NCI-H774 (cell line): ENCODE results near the gene USP15.

ENCODE experiments used
- DNase-seq: peaks from one replicate; lab custom pipeline; 2025; lab: John Stamatoyannopoulos, UW

USP15 gene

DNA sequence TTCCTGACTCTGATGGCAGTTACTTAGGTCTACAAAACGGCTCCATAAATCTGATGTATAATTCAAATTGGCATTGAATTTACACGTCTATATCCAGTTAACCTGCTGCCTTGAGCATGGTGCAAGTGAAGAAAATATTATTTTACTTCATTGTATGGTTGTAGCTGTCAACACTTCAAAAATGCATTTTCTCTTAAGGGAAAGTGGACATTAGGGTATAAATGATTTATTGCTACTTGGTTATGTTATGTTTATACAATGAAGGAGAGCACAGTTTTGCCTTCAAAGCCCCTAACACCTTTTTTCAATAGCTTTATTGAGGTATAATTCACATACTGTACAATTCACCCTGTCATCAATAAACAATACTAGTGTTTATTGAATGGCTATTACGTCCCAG is 2.0 kb upstream of the USP15 start:
- DNase-seq: no peak

DNA sequence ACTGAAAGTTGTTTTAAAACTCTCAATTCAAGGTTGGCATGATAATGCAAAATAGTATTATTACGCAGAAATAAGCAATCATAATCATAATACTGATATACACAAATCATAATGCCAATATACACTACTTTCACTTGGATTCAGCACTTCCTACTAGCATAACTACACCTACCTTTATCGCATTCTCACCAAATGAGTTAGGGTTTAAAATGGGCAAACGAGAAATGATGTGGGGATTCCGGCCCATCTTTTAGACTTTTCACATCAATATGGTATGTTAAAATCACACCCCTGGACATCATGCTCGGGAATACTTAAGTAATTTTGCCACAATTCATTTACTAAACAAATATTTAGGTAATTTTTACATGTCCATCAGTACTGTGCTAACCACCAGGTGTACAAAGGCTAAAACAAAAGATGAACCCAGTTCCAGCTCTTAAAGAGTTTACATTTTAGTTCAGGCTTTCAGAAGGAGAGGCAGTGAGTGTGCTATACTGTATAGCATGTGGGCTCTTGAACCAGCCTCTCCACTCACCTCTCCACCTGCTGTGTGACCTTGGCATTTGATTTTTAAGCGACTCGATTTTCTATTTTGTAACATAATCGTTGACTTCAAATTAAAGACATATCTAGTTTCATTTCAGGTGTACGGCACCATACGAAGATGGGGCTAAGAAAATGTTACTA is 1.1 kb upstream of the USP15 start:
- peak; percentile 85 for DNase-seq

DNA sequence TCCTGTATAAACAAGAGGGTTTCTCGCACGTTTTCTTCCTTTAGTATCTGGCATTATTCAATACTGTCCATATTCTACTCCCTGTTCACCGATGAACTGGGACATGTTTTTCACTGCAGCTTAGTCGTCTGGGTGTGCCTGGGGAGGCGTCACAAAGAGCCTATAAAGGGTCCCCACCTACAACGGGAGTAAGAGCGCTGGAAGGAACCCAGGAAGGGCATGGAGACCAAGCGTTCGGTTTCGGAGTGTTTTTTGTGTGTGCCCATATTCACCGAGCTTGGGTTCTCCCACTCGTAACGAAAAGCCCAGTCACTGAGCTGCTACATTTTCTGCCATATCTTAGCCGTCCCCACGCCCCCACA is 592 bp upstream of the USP15 start:
- DNase-seq: peak; percentile 87

DNA sequence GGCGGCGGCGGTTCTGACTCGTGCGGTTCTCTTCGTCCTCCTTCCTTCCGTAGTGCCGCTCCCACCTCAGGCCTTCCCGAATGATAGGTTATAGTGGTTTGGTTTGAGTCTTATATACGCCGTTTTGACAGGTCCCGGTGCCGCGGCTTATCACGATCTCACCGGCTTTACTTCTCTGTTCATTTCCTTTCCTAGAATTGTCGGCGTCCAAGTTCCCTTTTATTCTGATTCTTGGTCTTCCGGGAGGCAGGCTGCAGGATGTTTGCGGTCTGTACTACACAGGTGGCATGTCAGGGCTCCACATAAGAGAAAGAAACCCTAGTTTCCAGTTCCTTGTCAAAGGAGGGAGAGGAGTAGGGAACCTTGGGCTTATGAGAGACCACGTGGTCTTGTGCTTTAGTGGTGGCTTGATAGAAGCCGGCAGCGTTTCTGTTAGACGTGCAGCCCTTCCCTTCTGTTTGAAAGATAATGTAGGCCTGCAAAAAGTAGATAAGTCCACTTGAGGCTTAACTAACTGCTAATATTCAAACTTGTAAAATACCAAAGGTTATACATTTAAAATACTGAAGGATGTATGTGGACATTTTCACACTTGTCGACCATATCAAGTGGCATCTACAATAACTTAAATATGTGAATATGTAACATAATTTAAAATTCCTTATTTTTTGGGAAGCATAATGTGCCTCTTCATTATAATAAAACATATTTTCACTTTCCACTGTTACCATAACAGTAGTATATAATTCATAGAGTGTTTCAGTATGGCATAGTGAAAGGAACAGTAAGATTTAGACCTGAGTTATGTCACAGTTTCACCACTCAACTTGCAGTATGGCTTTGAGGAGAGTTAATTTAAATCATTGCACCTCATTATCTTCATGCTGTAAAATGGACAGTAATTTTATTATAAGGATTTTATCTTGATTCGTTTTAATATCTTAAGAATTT is 804 bp downstream of the USP15 start:
- no peak for DNase-seq

DNA sequence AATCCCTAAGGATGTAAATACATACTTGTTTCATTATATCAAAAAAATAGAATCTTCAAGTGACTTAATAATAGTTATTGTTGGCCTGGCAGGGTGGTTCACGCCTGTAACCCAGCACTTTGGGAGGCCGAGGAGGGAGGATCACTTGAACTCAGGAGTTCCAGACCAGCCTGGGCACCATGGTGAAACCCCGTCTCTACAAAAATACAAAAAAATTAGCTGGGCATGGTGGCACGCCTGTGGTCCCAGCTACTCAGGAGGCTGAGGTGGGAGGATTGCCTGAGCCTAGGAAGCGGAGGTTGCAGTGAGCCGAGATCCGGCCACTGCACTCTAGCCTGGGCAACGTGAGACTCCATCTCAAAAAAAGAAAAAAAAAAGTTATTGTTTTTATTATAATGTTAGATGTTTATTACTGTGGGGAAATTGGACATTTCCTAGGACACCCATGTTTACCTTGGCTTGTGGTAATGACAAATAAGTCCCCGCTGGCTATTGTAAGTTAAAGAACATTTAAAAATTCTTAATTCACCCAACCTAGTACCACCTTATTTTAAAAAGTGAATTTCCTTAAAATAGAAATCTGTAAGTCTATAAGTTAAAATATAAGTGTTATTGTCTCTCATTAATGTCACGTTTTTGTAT is 1.8 kb downstream of the USP15 start:
- DNase-seq: no peak

DNA sequence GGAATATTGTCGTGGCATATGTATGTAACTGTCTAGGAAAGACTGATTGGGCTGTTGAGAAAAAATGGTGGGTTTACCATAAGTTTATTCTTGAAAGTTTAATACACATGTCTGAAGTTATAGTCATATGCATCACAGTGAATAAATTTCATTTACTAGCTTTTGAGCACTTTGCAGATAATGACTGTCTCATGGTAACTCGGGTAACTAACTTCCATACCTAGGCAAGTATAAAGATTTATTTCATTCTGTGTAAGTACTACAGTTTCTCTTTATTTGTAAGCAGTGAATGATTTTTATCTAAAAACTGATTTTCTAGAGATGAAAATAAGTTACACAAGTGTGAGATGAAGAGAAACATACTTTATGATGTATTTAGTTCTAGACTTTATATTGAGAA is 3.0 kb downstream of the USP15 start:
- no peak for DNase-seq

DNA sequence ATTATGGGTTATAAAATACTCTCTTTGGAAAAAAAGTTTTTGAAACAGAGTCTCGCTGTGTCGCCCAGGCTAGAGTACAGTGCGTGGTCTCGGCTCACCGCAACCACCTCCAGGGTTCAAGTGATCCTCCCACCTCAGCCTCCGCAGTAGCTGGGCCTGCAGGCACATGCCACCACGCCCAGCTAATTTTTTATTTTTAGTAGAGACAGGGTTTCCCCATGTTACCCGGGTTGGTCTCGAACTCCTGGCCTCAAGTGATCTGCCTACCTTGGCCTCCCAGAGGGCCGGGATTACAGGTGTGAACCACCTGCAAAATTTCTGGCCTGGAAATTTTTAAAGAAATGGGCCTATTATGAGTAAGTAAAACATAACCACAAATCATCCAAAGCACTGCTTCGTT is 3.8 kb downstream of the USP15 start:
- DNase-seq: no peak

DNA sequence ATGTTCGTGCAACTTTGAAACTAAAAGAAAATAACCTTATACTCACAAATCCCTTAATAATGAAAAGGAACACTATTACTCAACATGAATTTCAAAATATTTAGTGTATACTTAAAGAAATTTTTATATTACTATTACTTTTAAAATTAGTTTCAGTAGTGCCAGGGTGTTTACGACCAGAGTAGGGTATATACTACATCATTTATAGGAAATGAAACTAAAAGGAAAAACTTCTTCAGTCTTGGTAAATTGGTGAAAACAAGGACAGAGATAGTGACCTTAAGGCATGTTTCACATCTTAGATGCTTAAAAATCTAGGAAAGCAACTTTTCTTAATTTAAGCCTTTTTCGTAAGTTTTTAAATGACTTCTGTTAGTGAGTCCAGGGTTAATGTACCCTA is 4.5 kb downstream of the USP15 start:
- DNase-seq: no peak

DNA sequence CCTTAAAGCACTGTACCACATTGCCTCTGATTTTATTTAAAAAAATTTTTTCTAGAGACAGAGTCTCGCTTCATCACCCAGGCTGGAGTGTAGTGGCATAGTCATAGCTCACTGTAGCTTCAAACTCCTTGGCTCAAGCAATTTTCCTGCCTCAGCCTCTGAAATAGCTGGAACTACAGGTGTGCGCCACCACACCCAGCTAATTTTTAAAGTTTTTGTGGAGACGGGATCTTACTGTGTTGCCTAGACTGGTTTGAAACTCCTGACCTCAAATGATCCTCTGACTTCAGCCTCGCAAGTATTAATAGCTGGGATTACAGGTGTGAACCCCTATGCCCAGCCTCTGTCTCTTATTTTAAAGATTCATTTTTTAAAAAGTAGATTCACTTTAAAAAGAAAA is 5.3 kb downstream of the USP15 start:
- DNase-seq: no peak

DNA sequence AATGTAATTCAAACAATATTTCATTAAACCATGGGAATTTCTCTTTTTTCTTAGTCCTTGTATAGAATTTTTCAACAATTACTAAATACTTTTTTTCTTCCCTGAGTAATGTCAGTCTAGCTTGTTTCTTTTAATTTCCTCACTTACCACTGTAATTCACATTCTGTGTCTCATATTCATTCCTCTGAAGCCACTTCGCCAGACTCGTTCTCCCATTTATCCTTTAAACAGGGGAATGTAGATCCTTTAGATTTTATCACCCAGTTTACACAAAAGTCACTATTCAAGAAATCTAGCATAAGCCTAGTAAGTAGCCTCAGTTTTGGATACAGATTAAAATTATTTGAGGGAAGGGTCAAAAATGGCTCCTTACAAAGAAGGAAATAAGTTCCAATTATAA is 6.8 kb downstream of the USP15 start:
- no peak for DNase-seq

DNA sequence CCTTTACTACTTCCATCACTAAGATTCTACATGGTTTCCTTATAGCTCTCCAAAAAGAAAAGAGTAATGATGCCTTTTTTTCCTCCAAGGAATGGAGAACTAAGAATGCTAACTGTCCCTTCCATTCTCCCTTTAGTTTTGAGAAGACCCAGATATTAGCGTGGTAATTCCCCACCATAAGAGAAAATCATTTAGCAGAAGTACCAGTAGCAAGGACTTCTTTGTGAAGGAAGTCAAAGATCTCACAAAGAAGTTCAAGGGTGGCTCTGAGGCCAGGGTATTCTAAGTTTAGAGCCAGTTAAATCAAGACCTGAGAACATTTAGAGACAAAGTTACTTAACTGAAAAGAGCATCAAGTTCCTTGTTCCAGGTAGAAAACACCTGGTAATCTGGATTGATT is 7.3 kb downstream of the USP15 start:
- no peak for DNase-seq

DNA sequence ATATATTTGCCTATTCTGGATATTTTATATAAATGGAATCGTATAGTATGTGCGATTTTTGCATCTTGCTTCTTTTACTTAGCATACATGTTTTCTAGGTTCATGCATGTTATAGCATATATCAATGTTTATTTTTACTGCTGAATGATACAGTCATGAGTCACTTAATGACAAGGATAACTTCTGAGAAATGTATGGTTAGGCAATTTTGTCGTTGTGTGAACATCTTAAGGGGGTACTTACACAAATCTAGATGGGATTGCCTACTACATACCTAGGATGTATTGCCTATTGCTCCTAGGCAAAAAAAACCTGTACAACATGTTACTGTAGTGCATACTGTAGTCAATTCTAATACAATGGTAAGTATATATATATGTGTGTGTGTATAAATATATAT is 8.8 kb downstream of the USP15 start:
- DNase-seq: no peak

DNA sequence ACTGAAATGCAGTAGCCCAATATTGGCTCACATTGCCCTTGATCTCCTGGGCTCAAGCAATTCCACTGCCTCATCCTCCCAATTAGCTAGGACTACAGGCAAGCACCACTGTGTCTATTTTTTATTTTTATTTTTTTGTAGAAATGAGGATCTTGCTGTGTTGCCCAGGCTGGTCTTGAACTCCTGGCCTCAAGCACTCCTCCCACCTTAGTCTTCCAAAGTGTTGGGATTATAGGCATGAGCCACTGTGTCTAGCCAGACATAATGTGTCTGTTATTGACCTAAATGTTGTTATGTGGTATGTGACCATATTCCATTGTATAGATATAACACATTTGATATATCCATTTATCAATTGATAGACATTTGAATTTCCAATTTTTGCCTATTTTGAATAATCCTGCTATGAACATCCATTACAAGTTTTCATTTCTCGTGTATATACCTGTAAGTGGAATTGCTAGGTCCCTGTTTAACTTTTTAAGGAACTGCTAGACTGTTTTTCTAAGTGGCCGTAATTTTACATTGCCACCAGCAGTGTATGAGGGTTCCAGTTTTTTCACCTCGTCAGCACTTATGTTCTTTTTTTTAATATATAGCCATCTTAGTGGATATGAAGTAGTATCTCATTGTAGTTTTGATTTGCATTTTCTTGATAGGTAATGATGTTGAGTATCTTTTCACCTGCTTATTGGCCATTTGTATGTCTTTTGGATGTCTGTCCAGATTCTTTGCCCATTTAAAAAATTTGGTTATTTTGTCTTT is 9.4 kb downstream of the USP15 start:
- no peak for DNase-seq

DNA sequence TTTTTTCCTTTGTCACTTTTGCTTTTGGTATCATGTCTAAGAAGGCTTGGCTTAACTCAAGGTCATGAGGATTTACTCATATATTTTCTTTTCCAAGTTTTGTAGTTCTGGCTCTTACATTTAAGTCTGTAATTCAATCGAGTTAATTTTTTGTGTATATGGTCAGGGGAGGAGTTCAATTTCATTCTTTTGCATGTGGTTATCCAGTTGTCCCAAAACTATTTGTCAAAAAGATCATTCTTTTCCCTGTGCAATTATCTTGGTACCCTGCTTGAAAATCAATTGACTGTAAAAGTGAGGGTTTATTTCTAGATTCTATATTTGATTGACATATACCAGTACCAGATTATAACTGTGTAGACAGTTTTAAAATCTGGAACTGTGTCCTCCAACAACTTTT is 10.2 kb downstream of the USP15 start:
- DNase-seq: no peak

DNA sequence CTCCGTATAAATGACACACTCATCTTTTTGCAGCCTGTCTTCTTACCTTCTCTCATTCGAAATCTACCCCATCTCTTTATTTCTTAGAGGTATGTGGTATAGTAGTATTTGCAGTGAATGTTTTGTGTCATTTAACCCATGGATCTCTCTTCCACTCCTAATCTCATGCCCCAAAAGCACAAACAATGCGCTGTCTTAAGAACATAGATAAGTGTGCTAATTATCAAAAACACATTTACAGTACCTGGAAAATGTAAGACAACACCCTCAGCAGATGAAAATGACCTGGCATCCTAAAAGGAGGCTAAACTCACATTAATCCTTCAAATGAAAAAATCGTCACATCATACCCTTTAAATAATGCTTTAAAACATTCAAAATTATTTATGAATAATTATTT is 10.7 kb downstream of the USP15 start:
- DNase-seq: no peak

DNA sequence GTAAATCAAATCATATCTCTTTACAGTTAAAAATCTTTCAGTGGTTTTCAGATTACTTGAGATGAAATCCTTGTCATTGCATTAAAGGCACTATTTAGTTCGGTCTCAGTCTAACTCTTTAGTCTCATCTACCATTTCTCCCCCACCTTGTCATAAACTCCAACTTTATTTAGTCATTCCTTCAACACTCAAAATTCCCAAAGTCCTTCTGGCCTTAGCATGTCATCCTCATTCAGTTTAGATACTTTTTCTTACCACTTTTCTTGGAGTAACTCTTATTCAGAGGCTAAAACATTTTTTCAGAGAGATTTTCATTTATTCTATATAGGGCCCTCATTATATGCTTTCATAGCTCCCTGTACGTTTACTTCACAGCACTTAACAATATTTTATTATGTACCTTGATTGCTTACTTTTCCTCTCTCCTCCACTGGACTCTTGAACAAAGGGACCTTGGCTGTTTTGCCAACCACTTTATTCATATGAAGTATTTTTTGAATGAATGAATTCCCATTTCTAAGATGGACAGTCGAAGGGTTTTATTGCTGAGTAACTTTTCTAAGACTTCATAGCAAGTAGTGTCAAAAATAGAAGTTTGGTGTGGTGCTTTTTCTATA is 12.8 kb downstream of the USP15 start:
- no peak for DNase-seq

DNA sequence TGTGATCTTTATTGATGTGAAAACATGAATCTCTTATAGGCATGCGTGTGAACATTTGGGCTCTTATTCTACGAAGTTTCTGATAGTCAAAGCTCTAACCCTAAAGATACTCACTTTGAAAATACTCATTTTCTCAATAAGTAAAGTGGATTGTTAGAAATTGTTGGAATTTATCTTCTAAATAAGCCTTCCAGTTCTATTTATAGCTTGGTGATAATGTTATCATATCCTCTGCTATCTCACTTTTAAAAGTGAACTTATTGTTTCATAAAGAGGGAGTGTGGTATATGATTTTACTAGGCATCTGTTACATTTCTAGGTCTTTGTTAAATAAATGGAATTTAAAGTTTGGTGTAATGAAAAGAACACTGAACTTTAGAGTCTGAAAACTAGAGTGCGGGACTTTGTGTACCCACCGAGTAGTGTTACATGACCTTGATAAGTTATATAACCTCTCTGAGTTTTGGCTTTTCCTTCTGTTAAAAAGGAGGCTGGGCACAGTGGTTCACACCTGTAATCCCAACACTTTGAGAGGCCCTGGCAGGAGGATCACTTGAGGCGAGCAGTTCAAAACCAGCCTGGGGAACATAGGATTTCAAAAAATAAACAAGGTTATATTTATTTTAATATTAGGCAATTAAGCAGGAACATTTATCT is 13.6 kb downstream of the USP15 start:
- no peak for DNase-seq

DNA sequence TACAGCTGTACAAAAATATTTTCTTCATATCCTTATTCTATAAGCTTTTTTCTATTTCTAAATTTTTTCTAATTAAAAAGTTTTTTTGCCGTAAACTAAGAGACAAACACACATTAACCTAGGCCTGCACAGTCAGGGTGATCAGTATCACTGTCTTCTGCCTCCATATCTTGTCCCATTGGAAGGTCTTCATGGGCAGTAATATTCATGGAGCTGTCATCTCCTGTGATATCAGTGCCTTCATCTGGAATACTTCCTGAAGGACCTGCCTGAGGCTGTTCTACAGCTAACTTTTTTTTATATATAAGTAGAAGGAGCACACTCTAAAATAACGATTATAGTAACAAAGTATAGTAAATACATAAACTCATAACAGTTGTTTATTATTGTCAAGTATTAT is 17.8 kb downstream of the USP15 start:
- no peak for DNase-seq

DNA sequence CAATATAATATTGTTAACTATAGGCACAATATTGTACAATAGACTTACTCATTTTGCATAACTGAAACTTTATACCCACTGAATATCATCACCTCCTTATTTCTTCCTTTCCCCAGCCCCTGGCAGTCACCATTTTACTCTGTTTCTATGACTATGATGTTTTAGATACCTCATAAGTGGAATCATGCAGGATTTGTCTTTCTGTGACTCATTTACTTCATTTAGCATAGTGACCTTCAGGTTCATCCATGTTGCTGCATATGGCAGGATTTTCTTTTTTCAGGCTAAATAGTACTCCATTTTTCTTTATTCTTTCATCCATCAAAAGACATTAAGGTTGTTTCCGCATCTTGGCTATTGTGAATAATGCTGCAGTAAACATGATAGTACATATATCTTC is 18.9 kb downstream of the USP15 start:
- no peak for DNase-seq

DNA sequence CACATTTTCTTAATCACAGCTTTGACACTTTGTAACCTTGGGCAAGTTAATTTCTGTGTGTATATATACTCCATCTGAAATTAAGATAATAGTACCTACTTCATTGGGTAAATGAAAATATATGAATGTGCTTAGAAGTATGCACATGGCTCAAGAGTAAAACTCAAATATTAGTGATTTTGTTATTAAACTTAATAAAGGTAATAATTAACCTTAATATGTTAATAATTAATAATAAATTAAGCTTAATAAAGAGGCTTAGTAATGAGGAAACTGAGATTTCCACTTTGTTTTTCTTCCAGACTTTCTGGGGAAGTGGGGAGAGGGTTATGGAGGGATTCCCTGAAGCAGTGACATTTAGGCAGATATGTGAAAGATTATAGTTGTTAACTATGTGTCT is 19.8 kb downstream of the USP15 start:
- no peak for DNase-seq

DNA sequence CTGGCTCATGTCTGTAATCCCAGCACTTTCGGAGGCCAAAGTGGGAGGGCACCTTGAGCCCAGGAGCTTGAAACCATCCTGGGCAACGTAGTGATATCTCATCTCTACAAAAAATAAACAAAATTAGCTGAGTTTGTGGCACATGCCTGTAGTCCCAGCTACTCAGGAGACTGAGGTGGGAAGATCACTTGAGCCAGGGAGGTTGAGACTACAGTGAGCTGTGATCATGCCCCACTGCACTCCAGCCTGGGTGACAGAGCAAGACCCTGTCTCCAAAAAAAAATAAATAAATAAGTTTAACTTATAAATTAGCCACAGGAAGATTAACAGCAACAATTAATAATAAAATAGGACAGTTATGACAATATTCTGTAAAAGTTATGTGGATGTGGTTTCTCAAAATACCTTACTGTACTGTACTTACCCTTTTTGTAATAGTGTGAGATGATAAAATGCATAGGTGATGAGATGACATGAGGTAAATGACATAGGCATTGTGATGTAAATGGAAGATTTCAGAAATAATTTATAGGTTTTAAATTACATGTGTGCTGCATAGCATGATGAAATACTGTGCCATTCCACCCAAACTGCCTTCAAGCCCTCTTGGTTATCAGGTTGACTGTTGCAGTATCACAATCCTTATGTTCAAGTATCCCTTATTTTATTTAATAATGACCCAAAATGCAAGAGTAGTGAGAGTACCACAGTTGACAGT is 22.0 kb downstream of the USP15 start:
- DNase-seq: no peak
